GM10266 (cell line): ENCODE data around the gene SIRT7.

Experiments used
- DNase-seq: peaks from one replicate; pipeline ENCODE4 v3.0.0; 2012; ENCODE audit errors: extremely low spot score
- TF ChIP-seq, protein P1 (sequence below): IDR thresholded peaks from 2 replicates; pipeline ENCODE4 v1.5.1; 2012; ENCODE audit warnings: mild to moderate bottlenecking, low read depth; ENCODE audit not compliant: control insufficient read depth, insufficient read depth; ENCODE audit errors: missing control alignments

The SIRT7 gene

DNA sequence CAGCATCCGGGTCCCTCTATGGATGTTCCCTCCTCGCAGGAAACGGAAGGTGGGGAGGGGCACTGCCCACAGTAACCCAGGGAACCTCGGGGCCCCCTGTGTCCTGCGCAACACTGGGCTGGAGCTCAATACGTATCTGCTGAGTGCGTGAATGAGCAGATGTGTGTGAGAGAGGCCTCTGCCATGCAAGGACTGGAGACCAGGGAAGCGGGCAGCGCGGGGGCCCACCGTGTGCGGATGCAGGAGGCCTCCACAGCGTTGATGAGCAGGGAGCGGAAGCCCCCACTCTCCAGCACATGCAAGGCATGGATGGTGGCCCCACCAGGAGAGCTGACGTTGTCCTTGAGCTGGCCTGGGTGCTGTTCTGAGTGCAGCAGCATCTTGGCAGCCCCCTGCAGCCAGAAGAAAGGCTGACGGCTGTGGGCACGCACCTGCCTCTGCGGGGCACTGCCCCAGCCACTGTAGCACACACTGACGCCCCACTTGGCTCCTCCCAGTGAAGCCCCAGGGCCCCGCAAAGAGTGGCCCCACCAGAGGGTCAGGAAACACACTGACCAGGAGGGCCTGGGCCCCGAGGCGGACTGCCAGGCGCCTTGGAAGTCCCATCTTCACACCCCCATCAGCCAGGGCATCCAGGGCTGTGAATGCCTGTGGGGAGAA, 16.3 kb upstream of the SIRT7 start:
- TF ChIP-seq, protein P1, sequence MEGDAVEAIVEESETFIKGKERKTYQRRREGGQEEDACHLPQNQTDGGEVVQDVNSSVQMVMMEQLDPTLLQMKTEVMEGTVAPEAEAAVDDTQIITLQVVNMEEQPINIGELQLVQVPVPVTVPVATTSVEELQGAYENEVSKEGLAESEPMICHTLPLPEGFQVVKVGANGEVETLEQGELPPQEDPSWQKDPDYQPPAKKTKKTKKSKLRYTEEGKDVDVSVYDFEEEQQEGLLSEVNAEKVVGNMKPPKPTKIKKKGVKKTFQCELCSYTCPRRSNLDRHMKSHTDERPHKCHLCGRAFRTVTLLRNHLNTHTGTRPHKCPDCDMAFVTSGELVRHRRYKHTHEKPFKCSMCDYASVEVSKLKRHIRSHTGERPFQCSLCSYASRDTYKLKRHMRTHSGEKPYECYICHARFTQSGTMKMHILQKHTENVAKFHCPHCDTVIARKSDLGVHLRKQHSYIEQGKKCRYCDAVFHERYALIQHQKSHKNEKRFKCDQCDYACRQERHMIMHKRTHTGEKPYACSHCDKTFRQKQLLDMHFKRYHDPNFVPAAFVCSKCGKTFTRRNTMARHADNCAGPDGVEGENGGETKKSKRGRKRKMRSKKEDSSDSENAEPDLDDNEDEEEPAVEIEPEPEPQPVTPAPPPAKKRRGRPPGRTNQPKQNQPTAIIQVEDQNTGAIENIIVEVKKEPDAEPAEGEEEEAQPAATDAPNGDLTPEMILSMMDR: no peak
- no peak for DNase-seq

DNA sequence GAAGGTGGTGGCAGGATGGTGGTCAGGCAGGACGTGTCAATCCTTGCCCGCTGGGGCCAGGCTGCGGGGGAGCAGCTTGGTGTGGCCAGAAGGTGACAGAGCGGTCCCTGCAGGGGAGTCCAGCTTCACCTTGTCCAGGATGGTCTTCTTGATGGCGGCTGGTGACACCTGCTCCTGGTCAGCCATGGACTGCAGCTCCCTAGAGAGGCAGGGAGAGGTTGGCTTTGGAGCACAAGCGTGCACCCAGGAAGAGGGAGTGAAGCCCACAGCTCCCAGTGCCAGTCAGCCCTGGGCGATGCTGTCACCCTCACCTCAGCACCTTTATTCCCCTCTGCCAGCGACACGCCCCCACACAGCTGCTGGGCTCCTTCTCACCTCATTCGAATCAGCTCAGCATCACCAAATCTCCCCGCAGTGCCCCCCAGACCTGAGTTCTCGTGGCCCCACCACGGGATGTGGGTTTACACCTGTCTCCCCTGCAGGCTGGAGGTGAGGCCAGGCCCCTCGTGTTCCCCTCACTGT, 15.3 kb upstream of the SIRT7 start:
- DNase-seq: no peak
- TF ChIP-seq, protein P1: no peak

DNA sequence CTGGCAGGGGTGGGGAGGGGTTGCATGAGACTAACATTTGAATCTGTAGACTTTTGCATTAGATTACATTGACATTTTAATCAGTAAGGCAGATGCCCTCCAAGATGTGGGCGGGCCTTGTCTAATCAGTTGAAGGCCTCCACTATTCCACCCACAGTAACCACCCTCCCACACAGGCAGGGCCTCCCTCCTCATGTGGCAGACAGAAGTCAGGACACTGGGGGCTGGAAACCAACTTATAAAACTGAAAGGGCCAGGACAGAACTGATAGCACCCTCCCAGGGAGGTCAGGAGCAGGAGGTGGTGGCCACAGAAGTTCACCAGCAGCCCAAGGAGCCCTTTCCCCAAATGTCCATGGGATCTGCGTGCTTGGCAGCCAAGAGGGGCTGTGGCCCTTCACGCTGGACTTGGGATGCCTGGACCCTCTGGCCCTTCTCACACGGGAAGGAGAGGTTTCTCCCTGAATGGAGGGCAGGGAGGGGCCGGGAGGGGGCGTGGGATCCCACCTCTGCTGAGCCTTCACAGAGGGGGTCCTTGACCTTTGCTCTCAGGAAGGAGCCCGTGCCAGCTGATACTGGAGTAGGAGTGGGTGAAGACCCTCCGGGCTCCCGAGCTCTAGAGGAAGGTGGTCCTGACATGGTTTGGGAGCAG, 14.5 kb upstream of the SIRT7 start:
- DNase-seq: no peak
- TF ChIP-seq, protein P1: no peak

DNA sequence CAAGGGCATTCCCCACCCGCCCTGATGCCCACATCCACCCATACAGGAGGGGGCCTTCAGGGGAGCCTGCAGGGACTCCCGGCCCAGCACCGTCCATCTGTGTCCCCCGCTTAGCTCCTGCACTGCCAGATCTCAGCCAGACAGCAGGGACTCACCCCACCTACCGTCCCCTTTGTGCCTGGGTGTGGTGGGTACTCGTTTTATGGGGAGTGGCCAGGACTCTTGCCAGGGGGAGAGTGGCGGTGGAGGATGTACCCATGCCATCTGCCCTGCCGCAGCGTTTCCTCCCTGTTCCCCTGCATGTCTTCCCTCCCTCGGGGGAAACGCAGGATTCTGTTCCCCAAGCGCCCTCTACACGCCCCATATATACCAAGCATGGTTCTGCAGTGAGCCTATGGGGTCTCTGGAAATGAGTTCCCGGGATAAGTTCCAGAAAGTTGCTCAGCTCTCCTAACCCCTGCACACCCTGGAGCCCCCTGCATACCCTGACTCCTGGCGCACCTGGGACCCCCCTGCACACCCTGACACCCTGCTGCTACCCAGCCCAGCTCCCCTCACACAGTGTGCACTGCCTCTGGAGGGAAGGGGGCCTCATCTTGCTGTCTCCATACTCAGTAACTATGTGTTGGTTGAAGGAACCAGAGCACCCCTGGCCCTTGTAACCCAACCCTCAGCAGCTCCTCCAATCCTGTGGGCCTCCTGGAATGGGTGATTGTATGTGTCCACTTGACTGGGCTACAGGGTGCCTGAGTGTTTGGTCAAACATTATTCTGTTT, 13.8 kb upstream of the SIRT7 start:
- TF ChIP-seq, protein P1: no peak
- no peak for DNase-seq

DNA sequence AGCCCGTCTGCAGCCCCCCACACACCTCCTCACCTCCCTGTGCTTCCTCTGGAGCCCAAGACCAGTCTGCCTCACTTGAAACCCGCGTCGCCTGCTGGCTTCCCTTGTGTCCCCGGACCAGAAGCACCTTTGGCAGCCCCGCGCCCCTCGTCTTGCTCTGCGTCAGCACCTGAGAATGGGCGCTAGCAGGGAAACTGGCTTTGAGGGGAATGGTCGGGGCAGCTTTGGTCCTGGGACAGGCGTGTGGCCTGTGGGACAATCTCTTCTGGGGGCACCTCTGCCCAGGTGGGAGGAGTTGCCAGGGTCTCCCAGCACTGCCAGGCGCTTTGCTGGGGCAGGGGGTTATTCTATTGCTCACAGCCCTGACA, 13.2 kb upstream of the SIRT7 start:
- TF ChIP-seq, protein P1: no peak
- DNase-seq: no peak

DNA sequence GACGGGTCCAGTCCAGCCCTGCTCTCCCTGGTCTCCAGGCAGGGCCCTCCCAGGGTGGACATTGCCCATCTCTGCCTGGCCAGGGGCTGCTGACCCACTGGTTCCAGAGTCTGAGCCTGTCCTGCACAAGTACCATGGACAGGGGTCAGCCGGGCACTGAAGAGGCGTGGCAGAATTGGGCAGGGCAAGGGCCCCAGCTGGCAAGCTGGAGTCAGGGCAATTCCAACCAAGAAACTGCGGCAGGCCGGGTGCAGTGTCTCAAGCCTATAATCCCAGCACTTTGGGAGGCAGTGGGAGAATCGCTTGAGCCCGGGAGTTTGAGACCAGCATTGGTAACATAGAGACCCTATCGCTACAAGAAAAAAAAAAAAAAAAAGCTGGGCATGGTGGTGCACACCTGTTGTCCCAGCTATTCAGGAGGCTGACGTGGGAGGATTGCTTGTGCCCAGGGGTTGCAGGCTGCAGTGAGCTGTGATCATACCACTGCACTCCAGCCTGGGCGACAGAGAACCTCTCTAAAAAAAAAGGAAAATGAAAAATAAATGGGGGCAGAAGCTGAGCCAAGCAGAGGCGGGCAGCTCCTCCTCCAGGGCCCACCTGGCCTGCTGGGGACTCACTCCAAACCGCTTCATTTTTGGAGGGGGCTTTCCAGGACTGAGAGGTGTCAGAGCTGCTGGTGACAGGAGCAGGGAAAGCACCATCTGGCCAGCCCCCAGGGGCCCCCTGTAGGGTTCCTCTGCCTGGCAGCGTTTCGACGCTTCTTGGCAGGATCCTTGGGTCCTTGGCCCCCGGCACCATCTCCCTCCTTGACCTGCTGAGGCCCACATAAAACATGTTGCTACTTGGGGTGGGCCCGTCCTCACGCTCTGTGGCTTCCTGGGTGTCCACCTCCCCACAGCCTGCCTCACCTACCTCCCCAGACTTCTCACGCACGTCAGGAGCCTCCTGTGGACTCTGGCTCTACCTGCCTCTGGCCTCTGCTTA, 12.5 kb upstream of the SIRT7 start:
- TF ChIP-seq, protein P1: no peak
- peak; percentile 56 for DNase-seq
